GM12878 (cell line): ENCODE data around the gene YTHDF1.

Source experiments
- ATF7 ChIP-seq: fragments of 450-650 bp; IDR thresholded peaks from 2 replicates; pipeline ENCODE4 v1.6.1; 2016; ENCODE audit warnings: low read depth, mild to moderate bottlenecking
- ETV6 ChIP-seq, 2 experiments: fragments of 450-650 bp in 1 of 2; IDR thresholded peaks in 1 of 2; conservative IDR thresholded peaks in 1 of 2; 2 replicates each; pipeline ENCODE4 v1.6.1; 2014; ENCODE audit warnings: antibody characterized with exemption in 1 of 2, borderline replicate concordance in 1 of 2, low read depth in 1 of 2, mild to moderate bottlenecking in 1 of 2, moderate library complexity in 1 of 2
- RCOR1 ChIP-seq: conservative IDR thresholded peaks from 2 replicates; pipeline ENCODE4 v1.6.1; 2012; ENCODE audit warnings: low read depth, low read length, improper control_type of control experiment
- RFX5 ChIP-seq: IDR thresholded peaks from 2 replicates; pipeline ENCODE4 v1.6.1; 2011; ENCODE audit warnings: low read depth, low read length, improper control_type of control experiment
- SMC3 ChIP-seq: IDR thresholded peaks from 2 replicates; pipeline ENCODE4 v1.6.1; 2011; ENCODE audit warnings: low read length, improper control_type of control experiment, borderline replicate concordance

- no peak for TF ChIP-seq ATF7
- TF ChIP-seq RCOR1: no peak
- no peak for TF ChIP-seq RFX5
- no peak for TF ChIP-seq ETV6 (conservative IDR thresholded peaks at IDR 0.05 in 1 of 2, IDR thresholded peaks at IDR 0.05 in 1 of 2; ENCODE audit: borderline replicate concordance in 1 of 2, low read depth in 1 of 2)
- TF ChIP-seq SMC3: no peak
These were observed 46.9 kb upstream of the YTHDF1 start for GRCh38 chr20:63262836-63263235.
